Mucosa of descending colon (tissue), 3 donors: ENCODE data around the gene PDE4D. TPM values are rescaled to one million over a fixed set of nuclear protein-coding genes. Genes with fewer than 3 reads are reported as not detected.

Experiments used
- ATAC-seq: fragments of 200-7000 bp; cut with Tn5 transposase; one replicate; pipeline ENCODE4 v1.9.1; 2020; ENCODE audit warnings: mild to moderate bottlenecking, moderate library complexity
- DNase-seq, 3 donors: peaks; one replicate each; pipeline ENCODE4 v3.0.0-alpha.2; 2020
- H3K36me3 ChIP-seq: fragments of 200-600 bp; one replicate; pipeline ENCODE4 v1.8.0; 2021; ENCODE audit warnings: low read depth, mild to moderate bottlenecking
- H3K4me1 ChIP-seq: fragments of 200-600 bp; one replicate; pipeline ENCODE4 v1.8.0; 2021; ENCODE audit warnings: low read depth, mild to moderate bottlenecking
- H3K4me3 ChIP-seq: fragments of 200-600 bp; one replicate; pipeline ENCODE4 v1.8.0; 2021; ENCODE audit warnings: mild to moderate bottlenecking
- H3K9me3 ChIP-seq: fragments of 200-600 bp; one replicate; pipeline ENCODE4 v1.8.0; 2021; ENCODE audit warnings: mild to moderate bottlenecking
- CTCF ChIP-seq: fragments of 200-600 bp; IDR thresholded peaks from one replicate; pipeline ENCODE4 v1.8.0; 2022; ENCODE audit warnings: antibody characterized with exemption, mild to moderate bottlenecking
- intact Hi-C, 2 donors: fragments of 100-400 bp; cut with DNase I in 1 of 2; cut with micrococcal nuclease in 1 of 2; formaldehyde crosslinking; loops; one replicate each; pipeline versions ENCODE4 v1.11.0 to v1.11.1; 2022; cut with DNase I, micrococcal nuclease
- total RNA-seq, 3 donors: library from RNA; stranded (reverse); fragmentation: NEBNext Ultra II Directional in 2 of 3; extraction: Animal tissue kit (Norgen Biotek cat#: 25700) in 2 of 3; gene quantifications; one replicate each; pipeline versions ENCODE4 v1.2.1 to v1.2.4, GENCODE V29; 2021 to 2023
- donor health status: DM: no; HTN: no; CAD: no; lungs with moderate emphysema.
- donor health status: DM: no; HTN: no; CAD: no.
- donor health status: DM: no; HTN: yes; CAD: no.

PDE4D gene
- total RNA-seq, 3 donors from 2014 or later: 37.9 to 137 (median 100) TPM

DNA sequence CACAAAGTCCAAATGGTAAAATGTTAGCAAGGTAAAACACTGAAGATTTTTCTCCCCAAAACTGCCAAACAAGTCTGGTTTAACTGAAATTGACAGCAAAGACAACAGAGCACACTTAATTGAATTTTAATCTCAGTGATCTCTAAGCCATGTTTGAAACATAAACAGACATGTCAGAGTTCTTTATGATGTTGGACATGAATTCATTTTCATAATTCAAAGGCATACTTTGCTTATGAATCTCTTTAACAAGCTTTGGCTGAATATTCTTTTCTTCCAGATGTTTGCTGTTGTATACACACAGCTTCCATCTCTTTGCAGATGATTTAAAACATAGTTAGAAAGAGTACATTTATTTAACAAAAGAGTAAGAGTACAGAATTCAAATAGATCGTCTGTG, 801.6 kb downstream of the PDE4D start:
- DNase-seq: no peak
- TF ChIP-seq CTCF: no peak
- Histone ChIP-seq H3K9me3 (no peaks in the 10 kb centered on the region), H3K36me3 (no peaks in the 10 kb centered on the region), H3K4me3 (no peak overlapping the region), H3K4me1 (no peaks in the 10 kb centered on the region)
- no peak for ATAC-seq
- intact Hi-C loops: no loop called here

- ATAC-seq: no peak
- Histone ChIP-seq H3K4me3 (no peak overlapping the region), H3K36me3 (no peaks in the 10 kb centered on the region), H3K9me3 (no peaks in the 10 kb centered on the region), H3K4me1 (no peaks in the 10 kb centered on the region)
- TF ChIP-seq CTCF: no peak
- intact Hi-C loops: no loop called here
- no peak for DNase-seq
Observed at GRCh38 chr5:59090323-59090722, 803.2 kb downstream of the PDE4D start.

DNA sequence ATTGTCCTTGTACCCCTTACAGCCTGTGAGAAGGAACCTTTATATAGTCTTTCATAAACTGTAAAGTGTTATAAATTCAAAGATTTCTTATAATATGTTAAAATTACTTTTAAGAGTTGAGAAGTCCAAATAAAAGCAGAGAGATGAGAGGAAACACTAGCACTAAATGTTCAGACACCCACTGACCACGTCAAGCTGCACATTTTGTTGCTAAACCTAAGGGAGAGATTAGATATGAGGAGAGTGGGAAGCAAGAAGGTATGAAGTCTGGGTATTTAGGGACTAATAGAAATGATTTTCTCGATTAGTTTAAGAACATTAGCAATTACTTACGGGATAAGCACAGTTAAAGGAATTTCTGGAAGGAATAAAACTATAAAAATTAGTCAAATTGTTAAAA, 803.8 kb downstream of the PDE4D start:
- DNase-seq: no peak
- Histone ChIP-seq H3K36me3 (no peaks in the 10 kb centered on the region), H3K9me3 (no peaks in the 10 kb centered on the region), H3K4me1 (no peaks in the 10 kb centered on the region), H3K4me3 (no peak overlapping the region)
- ATAC-seq: no peak
- intact Hi-C loops: no loop called here
- no peak for TF ChIP-seq CTCF

- no peak for TF ChIP-seq CTCF
- no peak overlapping the region for H3K4me3 ChIP-seq
- intact Hi-C loops: no loop called here
- ATAC-seq (no peak), DNase-seq (no peak)
- no peaks in the 10 kb centered on the region for H3K9me3 ChIP-seq
- H3K36me3 ChIP-seq: no peaks in the 10 kb centered on the region
- H3K4me1 ChIP-seq: no peaks in the 10 kb centered on the region
Observed at GRCh38 chr5:59088546-59088945, 805.0 kb downstream of the PDE4D start.

DNA sequence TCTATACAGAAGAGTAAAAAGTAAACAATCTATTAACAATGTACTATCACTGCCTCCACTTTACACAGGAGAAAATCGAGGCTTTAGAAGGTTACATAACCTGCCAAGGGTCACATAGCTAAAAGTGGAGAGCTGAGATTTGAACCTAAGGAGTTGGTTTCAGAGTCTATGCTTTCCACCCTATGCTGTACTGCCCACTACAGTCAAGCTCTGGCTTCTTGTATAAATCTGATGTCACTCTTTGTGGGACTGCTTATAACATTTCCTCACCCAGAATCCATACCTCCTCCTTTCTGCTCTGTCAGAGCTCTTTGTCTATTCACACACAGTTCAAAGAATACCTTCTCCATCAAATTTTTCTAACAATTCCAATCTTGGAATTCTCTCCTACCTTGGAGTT, 807.5 kb downstream of the PDE4D start:
- no peak for TF ChIP-seq CTCF
- intact Hi-C loops: no loop called here
- DNase-seq (no peak), ATAC-seq (no peak)
- no peaks in the 10 kb centered on the region for H3K9me3 ChIP-seq
- no peaks in the 10 kb centered on the region for H3K4me1 ChIP-seq
- no peaks in the 10 kb centered on the region for H3K36me3 ChIP-seq
- no peak overlapping the region for H3K4me3 ChIP-seq

DNA sequence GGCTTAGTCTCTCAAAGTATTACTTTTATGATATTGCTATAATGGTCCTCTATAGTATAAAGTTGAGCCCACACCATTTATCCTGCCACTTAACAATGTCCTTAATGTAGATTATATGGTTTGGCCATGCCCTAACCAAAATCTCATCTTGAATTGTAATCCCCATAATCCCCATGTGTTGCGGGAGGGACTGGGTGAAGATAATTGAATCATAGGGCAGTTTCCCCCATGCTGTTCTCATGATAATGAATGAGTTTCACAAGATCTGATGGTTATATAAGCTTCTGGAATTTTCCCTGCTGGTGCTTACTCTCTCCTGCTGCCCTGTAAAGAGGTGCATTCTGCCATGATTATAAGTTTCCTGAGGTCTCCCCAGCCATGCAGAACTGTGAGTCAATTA, 811.8 kb downstream of the PDE4D start:
- DNase-seq (no peak), ATAC-seq (no peak)
- intact Hi-C loops: no loop called here
- no peak for TF ChIP-seq CTCF
- no peaks in the 10 kb centered on the region for H3K4me1 ChIP-seq
- no peaks in the 10 kb centered on the region for H3K36me3 ChIP-seq
- H3K9me3 ChIP-seq: no peaks in the 10 kb centered on the region
- no peak overlapping the region for H3K4me3 ChIP-seq
